A549 treated with DMSO at 1 μM for 4 hours (cell line): ENCODE measurements around the gene WDTC1. TPM values are rescaled to one million over a fixed set of nuclear protein-coding genes. Genes with fewer than 3 reads are reported as not detected.

ENCODE experiments used
- total RNA-seq: library from RNA; stranded (reverse); fragments of 200-300 nt; extraction: Qiagen RNA extraction; gene quantifications from 5 replicates; pipeline ENCODE4 v1.2.3, GENCODE V29; 2022; ENCODE audit warnings: low read depth

Gene WDTC1, protein sequence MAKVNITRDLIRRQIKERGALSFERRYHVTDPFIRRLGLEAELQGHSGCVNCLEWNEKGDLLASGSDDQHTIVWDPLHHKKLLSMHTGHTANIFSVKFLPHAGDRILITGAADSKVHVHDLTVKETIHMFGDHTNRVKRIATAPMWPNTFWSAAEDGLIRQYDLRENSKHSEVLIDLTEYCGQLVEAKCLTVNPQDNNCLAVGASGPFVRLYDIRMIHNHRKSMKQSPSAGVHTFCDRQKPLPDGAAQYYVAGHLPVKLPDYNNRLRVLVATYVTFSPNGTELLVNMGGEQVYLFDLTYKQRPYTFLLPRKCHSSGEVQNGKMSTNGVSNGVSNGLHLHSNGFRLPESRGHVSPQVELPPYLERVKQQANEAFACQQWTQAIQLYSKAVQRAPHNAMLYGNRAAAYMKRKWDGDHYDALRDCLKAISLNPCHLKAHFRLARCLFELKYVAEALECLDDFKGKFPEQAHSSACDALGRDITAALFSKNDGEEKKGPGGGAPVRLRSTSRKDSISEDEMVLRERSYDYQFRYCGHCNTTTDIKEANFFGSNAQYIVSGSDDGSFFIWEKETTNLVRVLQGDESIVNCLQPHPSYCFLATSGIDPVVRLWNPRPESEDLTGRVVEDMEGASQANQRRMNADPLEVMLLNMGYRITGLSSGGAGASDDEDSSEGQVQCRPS
- 6.4 to 9.4 TPM (median 7.7 TPM) in 5 replicates for total RNA-seq

DNA sequence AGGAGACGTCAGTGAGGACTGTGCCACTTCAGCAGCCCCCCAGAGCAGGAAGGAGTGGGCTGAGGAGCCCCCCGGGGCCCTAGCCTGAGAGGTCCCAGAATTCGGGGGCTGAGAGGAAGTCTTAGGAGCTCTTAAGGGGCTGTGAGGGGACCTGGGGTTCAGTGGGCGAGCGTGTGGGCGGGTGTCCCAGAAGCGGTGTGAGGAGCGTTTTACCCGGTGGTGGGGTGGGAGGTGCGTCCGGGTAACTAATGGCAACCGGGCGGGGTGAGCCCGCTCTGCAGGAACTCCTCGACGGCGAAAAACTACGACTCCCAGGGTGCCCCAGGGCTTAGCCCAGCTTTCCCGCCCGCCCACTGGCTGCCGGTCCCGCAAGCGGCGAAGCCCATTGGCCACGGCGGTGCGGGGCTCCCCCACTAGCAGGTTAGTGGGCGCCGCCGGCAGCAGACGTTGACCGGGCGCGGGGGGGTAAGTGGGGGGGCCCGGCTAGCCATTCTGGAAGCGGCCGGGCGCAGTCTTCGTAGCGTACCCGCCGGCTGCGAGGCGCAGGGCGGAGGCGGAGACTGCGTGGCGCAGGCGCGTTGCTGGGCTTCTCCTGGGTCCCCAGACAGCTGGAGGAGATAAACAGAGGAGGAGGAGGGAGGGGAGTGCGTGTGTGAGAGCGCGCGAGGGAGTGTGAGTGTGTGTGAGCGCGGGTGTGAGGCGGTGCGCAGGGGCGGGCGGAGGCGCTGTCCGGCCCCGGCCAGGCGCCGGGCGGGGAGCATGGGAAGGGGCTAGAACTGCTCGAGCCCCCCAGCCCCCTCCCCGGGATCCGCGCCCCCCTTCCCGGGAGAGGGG is at the start of gene WDTC1:
Gene WDTC1, plus strand, starts transcription at position 584 of the 834 bp plus-strand sequence. CDS start 26,423 bp downstream, outside the sequence.

DNA sequence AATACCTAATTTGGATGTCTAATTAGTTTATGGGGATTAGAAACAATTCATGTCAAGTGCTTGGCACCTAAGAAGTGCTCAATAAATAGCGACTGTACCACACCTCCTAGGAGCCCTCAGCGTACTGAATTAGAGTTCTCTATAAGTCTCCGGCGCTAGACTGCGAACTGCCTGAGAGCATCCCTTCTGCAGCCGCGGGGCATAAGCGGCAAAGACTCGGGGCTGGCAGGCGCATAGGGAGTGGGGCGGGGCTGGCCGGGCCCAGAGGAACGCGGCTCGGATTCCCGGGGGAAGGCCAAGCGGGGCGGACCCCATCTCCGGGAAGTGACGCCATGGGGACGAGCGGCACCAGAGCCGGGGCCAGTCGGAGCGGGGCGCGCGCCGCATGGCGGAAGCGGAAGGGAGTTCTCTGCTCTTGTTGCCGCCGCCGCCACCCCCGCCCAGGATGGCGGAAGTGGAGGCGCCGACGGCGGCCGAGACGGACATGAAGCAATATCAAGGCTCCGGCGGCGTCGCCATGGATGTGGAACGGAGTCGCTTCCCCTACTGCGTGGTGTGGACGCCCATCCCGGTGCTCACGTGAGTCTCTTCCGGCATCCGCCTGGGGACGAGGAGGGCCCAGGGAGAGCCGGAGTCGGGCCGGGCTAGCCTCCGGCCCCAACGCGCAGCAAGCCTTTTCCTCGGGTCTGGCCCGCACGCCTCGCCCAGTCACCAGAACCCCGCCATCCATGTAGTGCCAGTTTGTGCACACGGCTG is 87.6 kb downstream of the WDTC1 start, which contains the start of gene TMEM222:
Gene TMEM222, plus strand, starts transcription at position 351 of the 756 bp plus-strand sequence. Its CDS starts 35 bp downstream, at position 386.

DNA sequence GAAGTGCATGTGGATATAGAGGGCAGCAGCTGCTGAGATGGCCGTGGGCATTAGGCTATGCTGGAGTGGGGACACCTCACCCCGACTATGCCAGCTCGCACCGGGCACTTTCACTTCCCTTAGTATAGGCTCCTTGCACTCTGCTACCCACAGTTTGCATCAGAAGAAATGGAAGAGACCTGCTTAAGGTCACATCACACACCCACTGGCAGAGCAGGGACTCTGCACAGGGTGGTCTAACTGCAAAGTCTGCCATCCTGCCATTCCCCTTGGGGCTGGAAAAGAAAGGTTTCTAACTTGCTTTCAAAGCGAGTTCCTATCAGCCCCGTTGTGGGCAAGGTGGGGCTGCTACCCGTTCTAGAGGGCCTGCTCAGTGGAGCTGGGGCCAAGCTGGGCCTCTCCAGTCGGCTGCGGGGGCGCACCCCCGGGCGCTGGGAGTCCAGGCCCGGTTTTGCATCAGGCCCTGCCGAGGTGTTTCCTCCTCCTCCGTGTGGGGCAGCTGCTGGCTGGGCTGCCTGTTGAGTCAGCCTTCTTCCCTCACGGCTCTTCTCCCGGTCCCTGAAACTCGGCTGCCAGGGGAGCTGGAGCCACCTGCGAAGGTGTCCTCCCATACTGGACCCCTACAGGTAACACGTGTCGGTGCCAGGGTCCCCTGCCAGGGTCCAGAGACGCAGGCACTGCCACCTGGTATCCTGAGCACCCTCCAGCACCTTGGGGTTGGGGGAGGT is 107.3 kb downstream of the WDTC1 start, which contains the start of gene SYTL1:
Gene SYTL1, plus strand, starts transcription at position 498 of the 728 bp plus-strand sequence. CDS start 3,313 bp downstream, outside the sequence.

Other genes starting within 250 kb of the WDTC1 start
- gene TRNP1, start 240.9 kb upstream of the WDTC1 start, total RNA-seq, result 122 to 199 TPM (median 187 TPM) in 5 replicates
- 0.15 to 0.97 TPM (median 0.72 TPM) in 5 replicates for gene TENT5B, start 221.8 kb upstream of the WDTC1 start, total RNA-seq
- 11.3 to 13.2 TPM (median 12.5 TPM) in 5 replicates for gene SLC9A1, start 79.5 kb upstream of the WDTC1 start, total RNA-seq
- gene TMEM222, start 87.5 kb downstream of the WDTC1 start, total RNA-seq, result 41.7 to 52.0 TPM (median 46.5 TPM) in 5 replicates
- gene SYTL1, start 107.4 kb downstream of the WDTC1 start, total RNA-seq, result 0.10 to 0.68 TPM (median 0.35 TPM) in 5 replicates
- 5.9 to 11.0 TPM (median 9.1 TPM) in 5 replicates for gene MAP3K6, start 132.3 kb downstream of the WDTC1 start, total RNA-seq
- not detected in 5 replicates for gene FCN3, start 140.2 kb downstream of the WDTC1 start, total RNA-seq
- not detected in 5 replicates for gene CD164L2, start 148.7 kb downstream of the WDTC1 start, total RNA-seq
- gene GPR3, start 158.0 kb downstream of the WDTC1 start, total RNA-seq, result 1.7 to 2.4 TPM (median 1.9 TPM) in 5 replicates